HEK293 (cell line): ENCODE results near the gene SIGMAR1.

Source experiments
- CTCF ChIA-PET: fragments of 350-600 bp; formaldehyde crosslinking; extraction: SDS; loops from one replicate; lab custom pipeline; 2021; ENCODE audit warnings: antibody characterized with exemption; lab: Yijun Ruan, JAX
- POLR2A ChIA-PET: fragments of 300-600 bp; formaldehyde crosslinking; extraction: SDS; loops from one replicate; lab custom pipeline; 2020; ENCODE audit warnings: antibody characterized with exemption, inconsistent platforms; lab: Yijun Ruan, JAX
- H3K27ac ChIP-seq: fragments of 200-500 bp; sonication (Bioruptor generic); 2 replicates; pipeline ENCODE4 v1.5.1; 2014; ENCODE audit warnings: low read depth, low read length, control low read depth, inconsistent platforms; ENCODE audit errors: extremely low read depth
- H3K36me3 ChIP-seq, 2 experiments: fragments of 200-500 bp in 1 of 2; sonication (Bioruptor generic) in 1 of 2; 1 replicate in 1 of 2; 2 replicates in 1 of 2; pipeline ENCODE4 v1.5.1; 2014 to 2017; ENCODE audit warnings: inconsistent platforms in 2 of 2, low read length in 2 of 2; ENCODE audit not compliant: control insufficient read depth in 2 of 2, insufficient read depth in 1 of 2
- H3K4me1 ChIP-seq: fragments of 200-500 bp; sonication (Bioruptor generic); 2 replicates; pipeline ENCODE4 v1.5.1; 2014; ENCODE audit warnings: mild to moderate bottlenecking, low read length, inconsistent platforms; ENCODE audit not compliant: control insufficient read depth, insufficient read depth
- H3K4me3 ChIP-seq: 2 replicates; pipeline ENCODE4 v1.5.1; 2011; ENCODE audit warnings: low read depth, mild to moderate bottlenecking, control low read depth, low read length, moderate library complexity
- H3K9me3 ChIP-seq: fragments of 200-500 bp; sonication (Bioruptor generic); 2 replicates; pipeline ENCODE4 v1.5.1; 2014; ENCODE audit warnings: low read depth, low read length, inconsistent platforms; ENCODE audit not compliant: control insufficient read depth, insufficient read depth
- BCL11A ChIP-seq: fragments of 450-650 bp; formaldehyde crosslinking; IDR thresholded peaks from 2 replicates; pipeline ENCODE4 v1.5.1; 2016; ENCODE audit warnings: low read depth, missing biosample characterization, missing genetic modification characterization
- CTCF ChIP-seq: fragments of 450-650 bp; formaldehyde crosslinking; IDR thresholded peaks from 2 replicates; pipeline ENCODE4 v1.5.1; 2016; ENCODE audit warnings: missing biosample characterization, missing genetic modification characterization
- HOXD13 ChIP-seq: sonication (generic); formaldehyde crosslinking; IDR thresholded peaks from 2 replicates; pipeline ENCODE4 v1.8.0; 2022; ENCODE audit warnings: missing genetic modification reagents, borderline replicate concordance
- PRDM10 ChIP-seq: fragments of 450-650 bp; formaldehyde crosslinking; IDR thresholded peaks from 2 replicates; pipeline ENCODE4 v1.5.1; 2016; ENCODE audit warnings: missing biosample characterization, missing genetic modification characterization
- PRDM4 ChIP-seq: fragments of 450-650 bp; formaldehyde crosslinking; IDR thresholded peaks from 2 replicates; pipeline ENCODE4 v1.5.1; 2017; ENCODE audit warnings: missing biosample characterization, missing genetic modification characterization
- SP2 ChIP-seq: fragments of 450-650 bp; formaldehyde crosslinking; IDR thresholded peaks from 2 replicates; pipeline ENCODE4 v1.5.1; 2016; ENCODE audit warnings: missing biosample characterization, missing genetic modification characterization
- ZBTB48 ChIP-seq: fragments of 450-650 bp; formaldehyde crosslinking; IDR thresholded peaks from 2 replicates; pipeline ENCODE4 v1.5.1; 2016; ENCODE audit warnings: missing biosample characterization, missing genetic modification characterization
- ZFP69B ChIP-seq: fragments of 450-650 bp; formaldehyde crosslinking; IDR thresholded peaks from 2 replicates; pipeline ENCODE4 v1.5.1; 2016; ENCODE audit warnings: missing biosample characterization, missing genetic modification characterization
- ZNF146 ChIP-seq: fragments of 450-650 bp; formaldehyde crosslinking; IDR thresholded peaks from 2 replicates; pipeline ENCODE4 v1.5.1; 2016; ENCODE audit warnings: missing biosample characterization, missing genetic modification characterization
- ZNF148 ChIP-seq: fragments of 450-650 bp; formaldehyde crosslinking; IDR thresholded peaks from 2 replicates; pipeline ENCODE4 v1.5.0; 2017; ENCODE audit warnings: missing biosample characterization, missing genetic modification characterization, borderline replicate concordance
- ZNF214 ChIP-seq: fragments of 450-650 bp; formaldehyde crosslinking; IDR thresholded peaks from 2 replicates; pipeline ENCODE4 v1.5.1; 2017; ENCODE audit warnings: missing biosample characterization, mild to moderate bottlenecking, missing genetic modification characterization, borderline replicate concordance
- ZNF394 ChIP-seq: fragments of 450-650 bp; formaldehyde crosslinking; IDR thresholded peaks from 2 replicates; pipeline ENCODE4 v1.5.1; 2016; ENCODE audit warnings: missing biosample characterization, missing genetic modification characterization, mild to moderate bottlenecking, moderate library complexity, borderline replicate concordance
- ZNF600 ChIP-seq: fragments of 450-650 bp; formaldehyde crosslinking; IDR thresholded peaks from 2 replicates; pipeline ENCODE4 v1.5.1; 2016; ENCODE audit warnings: missing biosample characterization, missing genetic modification characterization
- ZNF664 ChIP-seq: fragments of 450-650 bp; formaldehyde crosslinking; IDR thresholded peaks from 2 replicates; pipeline ENCODE4 v1.5.1; 2016; ENCODE audit warnings: missing biosample characterization, missing genetic modification characterization
- ZNF692 ChIP-seq: fragments of 450-650 bp; formaldehyde crosslinking; IDR thresholded peaks from 2 replicates; pipeline ENCODE4 v1.5.1; 2016; ENCODE audit warnings: missing biosample characterization, missing genetic modification characterization
- ZSCAN30 ChIP-seq: fragments of 450-650 bp; IDR thresholded peaks from 2 replicates; pipeline ENCODE4 v1.5.1; 2018; ENCODE audit warnings: missing biosample characterization, mild to moderate bottlenecking, missing genetic modification characterization, moderate library complexity

SIGMAR1 gene

GRCh38 chr9:34665067-34665380 is 27.4 kb upstream of the SIGMAR1 start (continued):
- TF ChIP-seq ZNF664 (tag by site-specific recombination) (no peak), HOXD13 (CRISPR knock-in tag) (no peak), PRDM4 (tag by site-specific recombination) (0 out of 2 replicates have a peak, but pooled peaks have one; percentile 36), BCL11A (tag by site-specific recombination) (no peak), ZNF214 (tag by site-specific recombination) (no peak), ZNF146 (tag by site-specific recombination) (no peak)

GRCh38 chr9:34664281-34665066 is 26.9 kb upstream of the SIGMAR1 start:
- POLR2A ChIA-PET, result interaction anchor here (0.7 to 1.6 kb wide), 9 partner anchors 8 to 787 kb away, joined by 3 to 14 read pairs (median 4); partner anchors contain the start of genes GALT, IL11RA and SIGMAR1
- H3K27ac ChIP-seq, result no peak overlapping the region; the same call in 1 of the 2 replicates

More at GRCh38 chr9:34664281-34665066, 26.9 kb upstream of the SIGMAR1 start:
- TF ChIP-seq ZNF148 (tag by site-specific recombination) (no peak), ZNF600 (tag by site-specific recombination) (peak; percentile 72), ZNF692 (tag by site-specific recombination) (peak; percentile 78), ZBTB48 (peak; percentile 36; the same call in 1 of the 2 replicates), PRDM10 (tag by site-specific recombination) (peak; percentile 32; the same call in 1 of the 2 replicates), CTCF (peak; percentile 79), SP2 (peak; percentile 52), ZNF394 (no peak), ZSCAN30 (tag by site-specific recombination) (0 out of 2 replicates have a peak, but pooled peaks have one; percentile 17), ZFP69B (tag by site-specific recombination) (peak; percentile 75)
- Histone ChIP-seq H3K9me3 (no peaks in the 10 kb centered on the region), H3K36me3 (peaks cover 0 to 34% of the 10 kb centered on the region in 2 experiments; a peak in 1 of 3 replicates), H3K4me1 (peaks cover 5% of the 10 kb centered on the region; the same call in 1 of the 2 replicates), H3K4me3 (no peak overlapping the region)
- CTCF ChIA-PET, result interaction anchor here (0.5 to 2.4 kb wide), 12 partner anchors 12 to 908 kb away, joined by 3 to 17 read pairs (median 4); partner anchors contain the start of gene GALT
